ENCODE results near the gene FOXD3. TPM values are rescaled to one million over a fixed set of nuclear protein-coding genes. Genes with fewer than 3 reads are reported as not detected.

Gene FOXD3
- total and polyA plus RNA-seq, 4 donors, result under 0.01 to 0.05 TPM; not detected in 2

GRCh38 chr1:63359561-63359960 lies 37.2 kb downstream of the FOXD3 start:
- Histone ChIP-seq H3K4me1 (ENCODE audit: control insufficient read depth in 4 of 4, insufficient read depth in 4 of 4, low read length in 3 of 4) (no peaks in the 10 kb centered on the region), H3K9me3 (ENCODE audit: control insufficient read depth in 4 of 4, low read length in 3 of 4) (no peaks in the 10 kb centered on the region), H3K36me3 (ENCODE audit: control insufficient read depth in 4 of 4, insufficient read depth in 3 of 4, low read depth in 1 of 4, low read length in 3 of 4) (no peaks in the 10 kb centered on the region), H3K9ac (ENCODE audit: low read depth in 1 of 2, low read length in 2 of 2) (no peak overlapping the region), H3K27ac (ENCODE audit: low read depth in 1 of 2, low read length in 2 of 2) (no peak overlapping the region), H3K4me3 (ENCODE audit: low read depth in 1 of 3, low read length in 3 of 3) (no peak overlapping the region), H3K27me3 (ENCODE audit: control insufficient read depth in 4 of 4, insufficient read depth in 4 of 4, low read length in 3 of 4) (peaks cover 0 to 3% (median 0%) of the 10 kb centered on the region in 4 donors)
- WGBS, result 91% methylated on average over 5 of the region's 5 CpGs
- DNase-seq (ENCODE audit: low spot score), result no peak
- TF ChIP-seq ATF3 (IDR thresholded peaks at IDR 0.05), result no peak

- Histone ChIP-seq H3K27me3 (ENCODE audit: control insufficient read depth in 4 of 4, insufficient read depth in 4 of 4, low read length in 3 of 4) (no peaks in the 10 kb centered on the region), H3K9ac (ENCODE audit: low read depth in 1 of 2, low read length in 2 of 2) (no peak overlapping the region), H3K4me1 (ENCODE audit: control insufficient read depth in 4 of 4, insufficient read depth in 4 of 4, low read length in 3 of 4) (peaks cover 0 to 3% (median 0%) of the 10 kb centered on the region in 4 donors), H3K27ac (ENCODE audit: low read depth in 1 of 2, low read length in 2 of 2) (no peak overlapping the region), H3K4me3 (ENCODE audit: low read depth in 1 of 3, low read length in 3 of 3) (no peak overlapping the region), H3K36me3 (ENCODE audit: control insufficient read depth in 4 of 4, insufficient read depth in 3 of 4, low read depth in 1 of 4, low read length in 3 of 4) (no peaks in the 10 kb centered on the region), H3K9me3 (ENCODE audit: control insufficient read depth in 4 of 4, low read length in 3 of 4) (no peaks in the 10 kb centered on the region)
- TF ChIP-seq YY1 (IDR thresholded peaks at IDR 0.05) (no peak), FOXA1 (IDR thresholded peaks at IDR 0.05) (no peak), HNF4A (conservative IDR thresholded peaks at IDR 0.05) (no peak)
- no peak for DNase-seq (ENCODE audit: low spot score)
- WGBS, result 81% methylated on average over 1 of the region's 1 CpG
Observed at GRCh38 chr1:63362073-63362472, 39.7 kb downstream of the FOXD3 start.

GRCh38 chr1:63362578-63362977 lies 40.2 kb downstream of the FOXD3 start:
- H3K9ac ChIP-seq (ENCODE audit: low read depth in 1 of 2, low read length in 2 of 2), result no peak overlapping the region
- no peaks in the 10 kb centered on the region for H3K9me3 ChIP-seq (ENCODE audit: control insufficient read depth in 4 of 4, low read length in 3 of 4)
- no peaks in the 10 kb centered on the region for H3K27me3 ChIP-seq (ENCODE audit: control insufficient read depth in 4 of 4, insufficient read depth in 4 of 4, low read length in 3 of 4)
- WGBS, result 95% methylated on average over 1 of the region's 1 CpG
- no peak overlapping the region for H3K27ac ChIP-seq (ENCODE audit: low read depth in 1 of 2, low read length in 2 of 2)
- H3K36me3 ChIP-seq (ENCODE audit: control insufficient read depth in 4 of 4, insufficient read depth in 3 of 4, low read depth in 1 of 4, low read length in 3 of 4), result no peaks in the 10 kb centered on the region
- H3K4me3 ChIP-seq (ENCODE audit: low read depth in 1 of 3, low read length in 3 of 3), result no peak overlapping the region
- TF ChIP-seq TAF1 (conservative IDR thresholded peaks at IDR 0.05) (no peak), MAX (IDR thresholded peaks at IDR 0.05) (no peak), CTCF (IDR thresholded peaks at IDR 0.05; ENCODE audit: low read depth, low read length, missing input control) (no peak), FOXA2 (IDR thresholded peaks at IDR 0.05) (no peak), RXRA (IDR thresholded peaks at IDR 0.05) (no peak), HNF4A (conservative IDR thresholded peaks at IDR 0.05) (no peak), FOXA1 (IDR thresholded peaks at IDR 0.05) (no peak), RAD21 (IDR thresholded peaks at IDR 0.05) (no peak), ZBTB33 (IDR thresholded peaks at IDR 0.05) (no peak), JUND (IDR thresholded peaks at IDR 0.05) (no peak)
- DNase-seq (ENCODE audit: low spot score), result no peak
- H3K4me1 ChIP-seq (ENCODE audit: control insufficient read depth in 4 of 4, insufficient read depth in 4 of 4, low read length in 3 of 4), result peaks cover 0 to 5% (median 0%) of the 10 kb centered on the region in 4 donors
